Uterus (tissue), 2 donors: ENCODE measurements around the gene CPHXL.

Source experiments
- POLR2A ChIP-seq, 2 donors: fragments of 450-650 bp; IDR thresholded peaks; one replicate each; pipeline ENCODE4 v1.6.1; 2016; ENCODE audit warnings: antibody characterized with exemption in 2 of 2, mild to moderate bottlenecking in 1 of 2, moderate library complexity in 1 of 2
- TF ChIP-seq, protein P1 (sequence below), 4 experiments: fragments of 200-600 bp in 2 of 4; fragments of 450-650 bp in 2 of 4; sonication (generic) in 2 of 4; IDR thresholded peaks; one replicate each; pipeline ENCODE4 v1.5.1; 2016 to 2019; ENCODE audit warnings: antibody characterized with exemption in 4 of 4, mild to moderate bottlenecking in 2 of 4, moderate library complexity in 1 of 4

DNA sequence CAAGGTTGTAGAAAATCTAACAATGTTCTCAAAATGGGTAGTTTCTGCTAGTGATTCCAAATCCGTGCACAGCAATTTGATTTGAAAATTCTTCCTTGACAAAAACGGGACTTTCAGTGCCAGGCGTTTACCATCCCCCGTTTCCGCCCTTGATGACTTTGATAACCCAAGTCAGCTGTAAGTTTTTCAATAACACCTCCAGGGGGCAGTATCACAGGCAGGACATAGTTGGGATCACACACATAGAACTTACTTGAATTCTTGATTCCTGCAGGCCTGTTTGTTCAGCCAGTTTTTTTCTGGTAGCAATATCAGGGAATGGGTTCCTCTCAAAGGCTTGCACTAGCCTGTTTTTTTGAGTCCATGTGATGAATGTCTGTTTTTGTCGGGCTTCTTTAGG is 30.6 kb downstream of the CPHXL start:
- TF ChIP-seq, protein P1, sequence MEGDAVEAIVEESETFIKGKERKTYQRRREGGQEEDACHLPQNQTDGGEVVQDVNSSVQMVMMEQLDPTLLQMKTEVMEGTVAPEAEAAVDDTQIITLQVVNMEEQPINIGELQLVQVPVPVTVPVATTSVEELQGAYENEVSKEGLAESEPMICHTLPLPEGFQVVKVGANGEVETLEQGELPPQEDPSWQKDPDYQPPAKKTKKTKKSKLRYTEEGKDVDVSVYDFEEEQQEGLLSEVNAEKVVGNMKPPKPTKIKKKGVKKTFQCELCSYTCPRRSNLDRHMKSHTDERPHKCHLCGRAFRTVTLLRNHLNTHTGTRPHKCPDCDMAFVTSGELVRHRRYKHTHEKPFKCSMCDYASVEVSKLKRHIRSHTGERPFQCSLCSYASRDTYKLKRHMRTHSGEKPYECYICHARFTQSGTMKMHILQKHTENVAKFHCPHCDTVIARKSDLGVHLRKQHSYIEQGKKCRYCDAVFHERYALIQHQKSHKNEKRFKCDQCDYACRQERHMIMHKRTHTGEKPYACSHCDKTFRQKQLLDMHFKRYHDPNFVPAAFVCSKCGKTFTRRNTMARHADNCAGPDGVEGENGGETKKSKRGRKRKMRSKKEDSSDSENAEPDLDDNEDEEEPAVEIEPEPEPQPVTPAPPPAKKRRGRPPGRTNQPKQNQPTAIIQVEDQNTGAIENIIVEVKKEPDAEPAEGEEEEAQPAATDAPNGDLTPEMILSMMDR (IDR thresholded peaks at IDR 0.05) = no peak
- no peak for TF ChIP-seq POLR2A (IDR thresholded peaks at IDR 0.05)
